ENCODE measurements around the gene FAM131B.

Gene FAM131B

DNA sequence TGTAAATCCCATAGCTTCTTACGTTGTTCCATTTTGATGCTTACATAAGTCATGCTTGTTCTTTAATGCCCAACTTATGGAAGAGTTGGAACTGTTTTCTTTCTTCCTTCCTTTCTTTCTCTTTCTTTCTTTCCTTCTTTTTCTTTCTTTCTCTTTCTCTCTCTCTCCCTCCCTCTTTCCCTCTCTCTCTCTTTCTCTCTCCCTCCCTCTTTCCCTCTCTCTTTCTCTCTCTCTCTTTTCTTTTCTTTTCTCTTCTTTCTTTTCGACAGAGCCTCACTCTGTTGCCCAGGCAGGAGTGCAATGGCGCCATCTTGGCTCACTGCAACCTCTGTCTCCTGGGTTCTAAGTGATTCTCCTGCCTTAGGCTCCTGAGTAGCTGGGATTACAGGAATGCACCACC is 18.9 kb downstream of the FAM131B start:
- TF ChIP-seq, protein P1, sequence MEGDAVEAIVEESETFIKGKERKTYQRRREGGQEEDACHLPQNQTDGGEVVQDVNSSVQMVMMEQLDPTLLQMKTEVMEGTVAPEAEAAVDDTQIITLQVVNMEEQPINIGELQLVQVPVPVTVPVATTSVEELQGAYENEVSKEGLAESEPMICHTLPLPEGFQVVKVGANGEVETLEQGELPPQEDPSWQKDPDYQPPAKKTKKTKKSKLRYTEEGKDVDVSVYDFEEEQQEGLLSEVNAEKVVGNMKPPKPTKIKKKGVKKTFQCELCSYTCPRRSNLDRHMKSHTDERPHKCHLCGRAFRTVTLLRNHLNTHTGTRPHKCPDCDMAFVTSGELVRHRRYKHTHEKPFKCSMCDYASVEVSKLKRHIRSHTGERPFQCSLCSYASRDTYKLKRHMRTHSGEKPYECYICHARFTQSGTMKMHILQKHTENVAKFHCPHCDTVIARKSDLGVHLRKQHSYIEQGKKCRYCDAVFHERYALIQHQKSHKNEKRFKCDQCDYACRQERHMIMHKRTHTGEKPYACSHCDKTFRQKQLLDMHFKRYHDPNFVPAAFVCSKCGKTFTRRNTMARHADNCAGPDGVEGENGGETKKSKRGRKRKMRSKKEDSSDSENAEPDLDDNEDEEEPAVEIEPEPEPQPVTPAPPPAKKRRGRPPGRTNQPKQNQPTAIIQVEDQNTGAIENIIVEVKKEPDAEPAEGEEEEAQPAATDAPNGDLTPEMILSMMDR (IDR thresholded peaks at IDR 0.05; ENCODE audit: low read depth, low read length) = no peak
- DNase-seq (ENCODE audit: extremely low read depth, low read depth) = no peak

DNA sequence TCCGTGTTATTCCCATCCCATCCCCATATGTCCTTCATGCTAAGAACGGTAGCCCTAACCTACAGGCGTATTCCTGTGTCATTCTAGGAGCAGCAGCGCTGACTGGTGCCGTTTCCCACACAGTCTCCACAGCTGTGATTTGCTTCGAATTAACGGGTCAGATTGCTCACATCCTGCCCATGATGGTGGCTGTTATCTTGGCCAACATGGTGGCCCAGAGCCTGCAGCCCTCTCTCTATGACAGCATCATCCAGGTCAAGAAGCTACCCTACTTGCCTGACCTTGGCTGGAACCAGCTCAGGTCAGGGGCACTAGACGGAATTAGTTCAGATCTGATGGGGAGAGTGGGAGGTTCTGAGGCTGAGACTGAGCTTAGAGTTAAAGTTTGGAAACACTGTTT is 20.7 kb downstream of the FAM131B start:
- DNase-seq (ENCODE audit: extremely low read depth, low read depth) = no peak
- TF ChIP-seq, protein P1 (IDR thresholded peaks at IDR 0.05; ENCODE audit: low read depth, low read length) = no peak

DNA sequence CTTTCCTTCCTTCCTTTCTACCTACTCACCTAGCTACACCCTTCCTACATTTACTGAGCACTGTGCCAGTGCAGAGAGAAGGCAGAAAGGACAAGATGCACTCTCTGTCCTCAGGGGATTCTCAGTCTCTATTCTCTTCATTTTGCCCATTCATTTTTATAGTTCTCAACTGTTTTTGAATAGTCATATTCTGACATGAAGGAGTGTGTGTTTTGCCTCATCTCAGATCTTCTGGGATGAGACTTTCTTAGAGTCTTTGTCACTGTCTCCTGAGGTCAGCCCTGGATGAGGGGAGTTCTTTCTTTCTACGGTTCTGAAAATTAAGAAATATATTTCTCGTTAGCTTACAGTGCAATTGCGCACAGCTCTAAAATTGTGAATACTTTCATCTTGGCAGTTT is 25.3 kb downstream of the FAM131B start:
- TF ChIP-seq, protein P1 (IDR thresholded peaks at IDR 0.05; ENCODE audit: low read depth, low read length) = no peak
- no peak for DNase-seq (ENCODE audit: extremely low read depth, low read depth)

DNA sequence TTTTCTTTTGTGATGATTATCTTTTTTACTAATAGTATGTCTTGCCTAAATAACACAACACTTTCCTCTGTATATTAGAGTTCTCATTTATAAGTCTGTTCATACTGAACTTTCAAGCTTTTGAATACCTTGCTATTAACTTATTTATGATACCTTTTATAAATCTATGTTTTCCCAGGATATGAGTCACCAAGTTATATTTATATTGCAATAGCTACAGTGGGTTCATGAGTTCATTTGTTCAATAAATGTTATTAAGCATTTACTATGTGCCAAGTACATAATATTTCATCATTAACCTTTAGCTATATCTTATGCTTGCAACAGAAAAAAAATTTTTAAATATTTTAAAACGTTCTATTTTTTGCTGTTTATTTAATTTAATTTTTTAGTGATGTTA is 28.3 kb downstream of the FAM131B start:
- no peak for DNase-seq (ENCODE audit: extremely low read depth, low read depth)
- TF ChIP-seq, protein P1 (IDR thresholded peaks at IDR 0.05; ENCODE audit: low read depth, low read length) = no peak

DNA sequence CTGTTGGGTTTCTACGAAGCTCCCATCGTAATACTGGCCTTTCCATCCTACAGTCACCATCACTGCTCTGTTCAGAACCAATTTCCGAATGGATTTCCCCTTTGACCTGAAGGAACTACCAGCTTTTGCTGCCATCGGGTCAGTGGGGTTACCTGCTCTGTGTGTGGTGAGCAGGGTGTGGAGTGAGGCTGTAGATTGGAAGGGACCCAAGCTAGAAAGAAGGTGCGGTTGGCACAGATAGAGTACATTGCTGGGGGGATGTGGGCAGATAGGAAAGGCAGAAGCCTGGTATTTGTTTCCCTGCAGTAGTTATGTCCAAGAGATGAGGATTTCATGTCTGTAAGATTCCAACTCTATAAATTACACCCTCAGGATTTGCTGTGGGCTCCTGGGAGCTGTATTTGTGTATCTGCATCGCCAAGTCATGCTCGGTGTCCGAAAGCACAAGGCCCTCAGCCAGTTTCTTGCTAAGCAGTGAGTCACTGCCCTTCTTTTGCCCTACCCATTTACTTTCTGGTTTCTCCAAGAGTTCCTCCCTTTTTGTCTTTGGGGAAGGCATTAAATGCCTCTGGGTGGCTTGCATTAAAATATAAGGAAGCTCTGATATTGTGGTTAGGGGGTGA is 31.2 kb downstream of the FAM131B start:
- DNase-seq (ENCODE audit: extremely low read depth, low read depth) = peak; percentile 70

DNA sequence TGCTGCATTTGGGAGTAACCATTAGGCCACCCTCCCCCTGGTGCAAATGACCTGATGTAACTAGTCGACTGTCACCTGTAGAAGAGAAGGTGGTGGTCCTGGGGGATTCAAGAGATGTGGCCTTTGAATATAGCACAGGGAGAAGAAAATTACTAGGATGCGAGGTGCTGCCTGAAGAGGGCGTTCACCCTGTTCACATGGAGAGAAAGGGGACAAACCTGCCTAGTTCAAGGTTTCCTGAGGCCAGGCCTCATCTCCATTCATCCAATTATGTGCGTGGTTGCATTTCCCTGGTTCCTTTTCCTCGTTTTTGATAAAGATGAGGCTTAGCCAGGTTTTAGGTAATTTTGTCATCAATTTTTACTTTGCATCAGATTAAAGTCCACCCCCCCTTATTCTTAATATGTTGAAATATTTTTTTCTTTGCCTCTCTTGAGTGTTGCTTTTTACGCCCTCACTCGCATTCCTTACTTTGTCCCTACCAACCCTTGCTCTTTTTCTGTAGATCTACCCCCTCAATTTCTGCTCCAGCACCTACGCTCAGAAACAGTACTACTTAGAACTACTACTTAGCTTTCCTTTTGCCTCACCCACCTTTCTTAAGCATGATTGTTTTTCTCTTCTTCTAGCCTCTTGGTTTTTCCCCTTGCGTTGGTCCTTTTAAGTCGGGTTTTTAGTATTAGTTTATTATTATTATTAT is 32.9 kb downstream of the FAM131B start:
- no peak for DNase-seq (ENCODE audit: extremely low read depth, low read depth)
- TF ChIP-seq, protein P1 (IDR thresholded peaks at IDR 0.05; ENCODE audit: low read depth, low read length) = no peak

More for the DNA sequence above, 31.2 kb downstream of the FAM131B start:
- TF ChIP-seq, protein P1 (IDR thresholded peaks at IDR 0.05; ENCODE audit: low read depth, low read length) = no peak

DNA sequence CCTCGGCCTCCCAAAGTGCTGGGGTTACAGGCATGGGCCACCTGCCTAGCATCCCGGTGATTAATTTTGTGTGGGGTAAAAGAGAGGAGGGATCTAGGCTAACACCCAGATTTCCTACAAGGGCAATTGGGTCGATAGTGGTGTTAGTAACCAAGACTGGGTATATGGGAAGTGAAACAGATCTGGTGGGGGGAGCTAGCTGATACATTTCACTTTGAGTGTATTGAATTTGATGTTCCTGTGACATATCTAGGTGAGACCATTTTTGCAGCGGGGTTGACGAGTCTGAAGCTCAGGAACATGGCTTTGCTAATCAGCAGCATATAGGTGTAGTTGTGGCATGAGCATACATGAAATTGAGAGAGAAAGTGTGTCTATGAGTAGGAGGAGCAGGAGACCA is 34.6 kb downstream of the FAM131B start:
- TF ChIP-seq, protein P1 (IDR thresholded peaks at IDR 0.05; ENCODE audit: low read depth, low read length) = no peak
- DNase-seq (ENCODE audit: extremely low read depth, low read depth) = no peak

Data from AG09319 (cell line).